ENCODE results near the gene TESPA1. TPM values are rescaled to one million over a fixed set of nuclear protein-coding genes. Genes with fewer than 3 reads are reported as not detected.

TESPA1 gene
- total RNA-seq, 3 donors from 2014 or later (not counting 1 experiment from before 2014, with no cell fraction given), result 39.9 to 59.6 (median 53.5) TPM

DNA sequence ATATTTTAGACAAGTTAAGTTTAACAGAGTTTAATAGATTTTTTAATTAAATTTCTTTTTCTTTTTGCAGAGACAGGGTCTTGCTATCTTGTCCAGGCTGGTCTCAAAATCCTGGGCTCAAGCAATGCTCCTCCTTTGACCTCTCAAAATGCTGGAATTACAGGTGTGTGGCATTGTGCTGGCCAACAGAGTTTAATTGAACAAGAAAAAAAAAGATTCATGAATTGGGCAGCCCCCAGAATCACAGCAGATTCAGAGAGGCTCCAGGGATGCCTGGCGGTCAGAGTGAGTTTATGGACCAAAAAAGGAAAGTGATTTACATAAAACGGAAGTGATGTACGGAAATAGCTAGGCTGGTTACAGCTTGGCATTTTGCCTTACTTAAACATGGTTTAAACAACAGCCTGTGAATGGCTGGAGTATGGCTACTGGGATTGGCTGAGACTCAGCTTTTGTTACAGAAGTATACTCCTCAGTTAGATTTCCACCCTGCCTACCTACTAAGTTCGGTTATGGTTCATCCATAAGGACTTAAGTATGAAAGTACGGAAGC, 14.5 kb upstream of the TESPA1 start:
- Mint-ChIP-seq H3K9me3 (no peaks in the 10 kb centered on the region), H3K36me3 (no peaks in the 10 kb centered on the region), H3K27me3 (ENCODE audit: low read depth in 2 of 2) (peaks cover 7 to 9% of the 10 kb centered on the region in 2 donors), H3K27ac (no peak overlapping the region), H3K4me3 (no peak overlapping the region), H3K4me1 (peaks cover 0 to 5% of the 10 kb centered on the region in 2 donors)
- DNase-seq, result no peak
- Histone ChIP-seq H3K4me1 (ENCODE audit: control insufficient read depth, insufficient read depth, low read length) (no peaks in the 10 kb centered on the region), H3K27me3 (ENCODE audit: control insufficient read depth, insufficient read depth, low read length) (no peaks in the 10 kb centered on the region), H3K9me3 (ENCODE audit: control insufficient read depth, insufficient read depth, low read length) (no peaks in the 10 kb centered on the region), H3K36me3 (ENCODE audit: control insufficient read depth, insufficient read depth, low read length) (no peaks in the 10 kb centered on the region), H3K27ac (ENCODE audit: low read length) (no peak overlapping the region), H3K4me3 (ENCODE audit: low read length) (no peak overlapping the region)
- ATAC-seq, result peak in 1 of 3 donors; percentile 15
- WGBS (ENCODE audit: insufficient coverage), result 47% methylated on average over 3 of the region's 5 CpGs
- intact Hi-C loops (cut with micrococcal nuclease), result no loop called here
- TF ChIP-seq, protein P1, sequence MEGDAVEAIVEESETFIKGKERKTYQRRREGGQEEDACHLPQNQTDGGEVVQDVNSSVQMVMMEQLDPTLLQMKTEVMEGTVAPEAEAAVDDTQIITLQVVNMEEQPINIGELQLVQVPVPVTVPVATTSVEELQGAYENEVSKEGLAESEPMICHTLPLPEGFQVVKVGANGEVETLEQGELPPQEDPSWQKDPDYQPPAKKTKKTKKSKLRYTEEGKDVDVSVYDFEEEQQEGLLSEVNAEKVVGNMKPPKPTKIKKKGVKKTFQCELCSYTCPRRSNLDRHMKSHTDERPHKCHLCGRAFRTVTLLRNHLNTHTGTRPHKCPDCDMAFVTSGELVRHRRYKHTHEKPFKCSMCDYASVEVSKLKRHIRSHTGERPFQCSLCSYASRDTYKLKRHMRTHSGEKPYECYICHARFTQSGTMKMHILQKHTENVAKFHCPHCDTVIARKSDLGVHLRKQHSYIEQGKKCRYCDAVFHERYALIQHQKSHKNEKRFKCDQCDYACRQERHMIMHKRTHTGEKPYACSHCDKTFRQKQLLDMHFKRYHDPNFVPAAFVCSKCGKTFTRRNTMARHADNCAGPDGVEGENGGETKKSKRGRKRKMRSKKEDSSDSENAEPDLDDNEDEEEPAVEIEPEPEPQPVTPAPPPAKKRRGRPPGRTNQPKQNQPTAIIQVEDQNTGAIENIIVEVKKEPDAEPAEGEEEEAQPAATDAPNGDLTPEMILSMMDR (IDR thresholded peaks at IDR 0.05), result no peak

DNA sequence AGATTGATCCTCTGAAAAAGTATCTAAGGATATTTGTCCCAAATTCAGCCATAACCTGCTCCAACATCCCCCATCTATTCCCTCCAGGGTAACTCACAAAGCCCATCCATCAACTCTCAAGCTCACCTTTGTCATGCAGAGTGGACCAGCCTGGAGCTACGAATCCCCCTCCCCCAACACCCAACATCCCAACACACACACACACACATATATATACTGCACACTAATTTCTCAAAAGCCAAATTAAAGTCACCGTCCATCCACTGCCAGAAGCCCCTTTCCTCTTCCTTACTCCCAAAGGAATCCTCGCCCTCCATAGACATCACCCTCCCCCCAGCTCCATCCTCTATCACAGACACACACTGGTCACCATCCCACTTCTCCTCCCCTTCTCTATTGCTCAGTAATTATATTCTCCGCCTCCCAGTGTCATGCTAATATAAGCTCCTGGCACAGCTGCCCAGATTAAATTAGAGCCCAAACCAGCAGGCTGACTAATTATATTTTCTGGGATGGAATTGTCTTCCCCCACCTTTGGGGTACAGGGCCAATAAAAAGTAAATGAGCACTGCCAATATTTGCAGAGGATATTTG, 13.5 kb upstream of the TESPA1 start:
- intact Hi-C loops (cut with micrococcal nuclease), result no loop called here
- Mint-ChIP-seq H3K4me3 (no peak overlapping the region), H3K27ac (no peak overlapping the region), H3K9me3 (no peaks in the 10 kb centered on the region), H3K4me1 (peaks cover 4 to 10% of the 10 kb centered on the region in 2 donors), H3K36me3 (no peaks in the 10 kb centered on the region), H3K27me3 (ENCODE audit: low read depth in 2 of 2) (peaks cover 6 to 7% of the 10 kb centered on the region in 2 donors)
- H3K27ac ChIP-seq (ENCODE audit: low read length), result no peak overlapping the region
- H3K27me3 ChIP-seq (ENCODE audit: control insufficient read depth, insufficient read depth, low read length), result no peaks in the 10 kb centered on the region
- no peak overlapping the region for H3K4me3 ChIP-seq (ENCODE audit: low read length)
- no peaks in the 10 kb centered on the region for H3K4me1 ChIP-seq (ENCODE audit: control insufficient read depth, insufficient read depth, low read length)
- TF ChIP-seq, protein P1 (IDR thresholded peaks at IDR 0.05), result no peak
- WGBS (ENCODE audit: insufficient coverage), result 79% methylated on average over 4 of the region's 4 CpGs
- no peaks in the 10 kb centered on the region for H3K36me3 ChIP-seq (ENCODE audit: control insufficient read depth, insufficient read depth, low read length)
- DNase-seq, result no peak
- ATAC-seq, result no peak
- no peaks in the 10 kb centered on the region for H3K9me3 ChIP-seq (ENCODE audit: control insufficient read depth, insufficient read depth, low read length)

DNA sequence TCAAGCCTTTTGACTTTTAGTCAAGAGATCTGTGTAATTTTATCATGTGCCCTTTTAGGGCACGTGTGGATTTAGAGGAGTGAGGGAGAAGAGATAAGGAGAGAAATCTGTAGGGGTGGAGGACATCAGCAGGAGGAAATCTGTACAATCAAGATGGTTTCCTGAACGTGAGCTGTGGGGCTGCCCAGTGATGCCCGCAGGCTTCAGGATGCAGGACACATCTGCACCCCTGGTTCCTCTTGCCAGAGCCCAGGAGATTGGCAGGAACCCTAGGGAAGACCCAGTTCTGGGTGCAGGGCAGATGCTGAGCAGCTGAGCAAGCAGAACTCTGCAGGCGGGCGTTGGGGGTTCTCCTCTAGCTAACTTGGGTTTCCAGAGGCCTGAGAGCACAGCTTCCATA, 11.6 kb upstream of the TESPA1 start:
- Mint-ChIP-seq H3K36me3 (no peaks in the 10 kb centered on the region), H3K27ac (no peak overlapping the region)
- no peak for ATAC-seq

More for the DNA sequence above, 11.6 kb upstream of the TESPA1 start:
- H3K36me3 ChIP-seq (ENCODE audit: control insufficient read depth, insufficient read depth, low read length), result no peaks in the 10 kb centered on the region
- TF ChIP-seq, protein P1 (IDR thresholded peaks at IDR 0.05), result no peak
- no peak overlapping the region for H3K4me3 ChIP-seq (ENCODE audit: low read length)
- Mint-ChIP-seq H3K4me1 (peaks cover 14 to 18% of the 10 kb centered on the region in 2 donors), H3K9me3 (no peaks in the 10 kb centered on the region), H3K27me3 (ENCODE audit: low read depth in 2 of 2) (peaks cover 6 to 7% of the 10 kb centered on the region in 2 donors), H3K4me3 (no peak overlapping the region)
- no peak for DNase-seq
- no peaks in the 10 kb centered on the region for H3K27me3 ChIP-seq (ENCODE audit: control insufficient read depth, insufficient read depth, low read length)
- 39% methylated on average over 5 of the region's 5 CpGs for WGBS (ENCODE audit: insufficient coverage)
- no peaks in the 10 kb centered on the region for H3K9me3 ChIP-seq (ENCODE audit: control insufficient read depth, insufficient read depth, low read length)
- intact Hi-C loops (cut with micrococcal nuclease), result no loop called here
- peaks cover 4% of the 10 kb centered on the region for H3K4me1 ChIP-seq (ENCODE audit: control insufficient read depth, insufficient read depth, low read length)
- H3K27ac ChIP-seq (ENCODE audit: low read length), result no peak overlapping the region

Data from natural killer cell (primary cell).